Loucy (cell line): ENCODE measurements around the gene IGFALS.

Experiments used
- CTCF ChIP-seq: fragments of 200-600 bp; sonication (generic); conservative IDR thresholded peaks from 2 replicates; pipeline ENCODE4 v1.5.1; 2014; ENCODE audit warnings: mild to moderate bottlenecking, antibody characterized with exemption, low read length
- EZH2phosphoT487 ChIP-seq: fragments of 200-600 bp; IDR thresholded peaks from 2 replicates; pipeline ENCODE4 v1.6.1; 2018; ENCODE audit warnings: antibody characterized with exemption, mild to moderate bottlenecking, moderate library complexity, borderline replicate concordance

- TF ChIP-seq CTCF (no peak), EZH2phosphoT487 (no peak)
Measured at GRCh38 chr16:1752853-1753252, 40.7 kb downstream of the IGFALS start.
